HG03520 (cell line): Measurements from ENCODE around the gene TSPAN16.
"Not testable (repeated sequence)": the region's sequence is repeated elsewhere in the genome, so short reads cannot be mapped to it uniquely, and the experiment has no call there.

Experiments used
- ATAC-seq: cut with Tn5 transposase; IDR thresholded peaks from one replicate; pipeline ENCODE4 v1.9.1; 2021; ENCODE audit warnings: mild to moderate bottlenecking, moderate library complexity; ENCODE audit not compliant: unreplicated experiment

The TSPAN16 gene

DNA sequence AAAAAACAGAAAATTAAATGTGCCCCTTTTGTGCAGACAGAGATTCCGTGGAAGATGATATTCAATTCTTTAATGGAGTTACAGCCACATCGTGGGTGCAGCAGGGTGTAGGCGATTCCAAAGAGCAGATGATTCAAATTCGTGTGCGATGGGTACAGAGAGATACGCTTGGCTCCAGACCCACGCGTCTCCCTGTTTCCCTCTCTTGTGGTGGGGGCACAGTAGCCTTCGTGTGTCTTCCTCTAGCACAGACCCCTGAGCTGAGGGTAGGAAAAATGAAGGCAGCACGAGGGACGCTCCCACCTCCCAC lies 4.8 kb downstream of the TSPAN16 start:
- no peak for ATAC-seq

DNA sequence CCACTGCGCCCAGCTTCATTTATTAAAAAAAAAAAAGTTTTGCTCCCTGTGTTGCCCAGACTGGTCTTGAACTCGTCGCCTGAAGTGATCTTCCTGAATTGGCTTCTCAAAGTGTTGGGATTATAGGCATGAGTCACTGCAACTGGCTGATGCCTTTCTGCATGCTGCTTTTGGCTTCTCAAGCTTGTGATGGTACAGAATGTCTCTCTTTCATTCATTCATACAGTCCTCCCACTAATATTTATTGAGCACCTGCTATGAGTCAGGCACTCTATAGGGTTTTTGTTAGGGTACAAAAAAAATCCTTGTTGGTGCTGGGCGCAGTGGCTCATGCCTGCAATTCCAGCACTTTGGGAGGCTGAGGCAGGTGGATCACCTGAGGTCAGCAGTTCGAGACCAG lies 9.0 kb downstream of the TSPAN16 start:
- ATAC-seq = no peak

GRCh38 chr19:11306337-11306736 lies 10.4 kb downstream of the TSPAN16 start:
- ATAC-seq = no peak

GRCh38 chr19:11320278-11320995 lies 24.5 kb downstream of the TSPAN16 start:
- not testable (repeated sequence) for ATAC-seq

DNA sequence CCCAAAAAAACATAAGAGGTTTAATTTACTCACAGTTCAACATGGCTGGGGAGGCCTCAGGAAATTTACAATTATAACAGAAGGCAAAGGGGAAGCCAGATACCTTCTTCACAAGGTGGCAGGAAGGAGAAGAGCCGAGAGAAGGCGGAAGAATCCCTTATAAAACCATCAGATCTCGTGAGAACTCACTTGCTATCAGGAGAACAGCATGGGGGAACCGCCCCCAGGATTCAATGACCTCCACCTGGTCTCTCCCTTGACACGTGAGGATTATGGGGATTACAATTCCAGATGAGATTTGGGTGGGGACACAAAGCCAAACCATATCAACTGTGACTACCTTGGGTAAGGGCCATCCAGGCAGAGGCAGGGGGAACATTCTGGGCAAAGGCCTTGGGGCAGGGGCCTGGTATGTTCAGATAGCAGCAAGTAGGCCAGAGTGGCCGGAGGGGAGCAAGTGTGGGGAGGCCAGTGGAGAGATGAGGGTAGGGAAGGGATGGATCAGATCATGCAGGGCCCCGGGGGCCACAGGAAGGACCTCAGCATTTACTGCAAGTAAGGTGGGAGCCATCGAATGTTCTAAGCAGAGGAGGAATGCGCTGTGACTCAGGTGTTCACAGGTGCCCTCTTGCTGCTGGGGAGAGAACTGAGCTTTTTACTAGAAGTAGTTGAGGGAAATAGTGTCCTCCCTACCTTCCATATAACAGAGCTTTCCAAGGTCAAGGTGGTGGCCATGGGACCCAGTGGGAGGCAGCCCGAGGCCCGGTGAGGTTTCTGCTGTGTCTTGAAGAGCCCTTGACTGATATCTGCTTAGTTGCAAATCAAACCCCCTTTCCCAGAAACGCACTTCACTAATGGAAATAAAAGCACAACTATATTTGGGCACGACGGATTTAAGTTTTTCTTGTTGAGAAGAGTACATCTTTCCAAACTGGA lies 25.5 kb downstream of the TSPAN16 start:
- no peak for ATAC-seq

- ATAC-seq = no peak
Measured at GRCh38 chr19:11322269-11323024, 26.5 kb downstream of the TSPAN16 start.

DNA sequence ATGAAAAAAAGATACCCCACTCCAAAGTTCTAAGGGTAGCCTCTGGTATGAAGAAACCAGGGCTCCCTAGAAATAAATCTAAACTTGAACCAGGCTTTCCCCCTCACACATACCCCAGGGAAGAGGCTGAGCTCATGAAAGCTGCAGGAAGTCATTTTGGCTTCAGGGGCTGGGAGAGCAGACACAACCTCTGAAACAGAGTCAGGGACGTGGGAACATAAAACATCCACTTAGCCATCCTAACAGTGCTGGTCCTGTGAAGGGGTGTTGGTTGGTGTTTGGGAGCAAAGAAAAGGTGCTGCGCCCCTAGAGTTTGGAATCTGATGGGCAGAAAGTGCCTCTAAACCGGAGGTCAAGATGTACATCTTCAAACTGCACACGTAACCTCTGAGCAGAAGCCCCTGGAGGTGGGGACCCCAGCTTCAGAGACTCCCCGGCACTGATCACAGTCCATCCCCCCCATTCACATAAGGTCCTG lies 27.7 kb downstream of the TSPAN16 start:
- ATAC-seq = no peak

GRCh38 chr19:11324079-11324661 lies 28.2 kb downstream of the TSPAN16 start:
- ATAC-seq = no peak

DNA sequence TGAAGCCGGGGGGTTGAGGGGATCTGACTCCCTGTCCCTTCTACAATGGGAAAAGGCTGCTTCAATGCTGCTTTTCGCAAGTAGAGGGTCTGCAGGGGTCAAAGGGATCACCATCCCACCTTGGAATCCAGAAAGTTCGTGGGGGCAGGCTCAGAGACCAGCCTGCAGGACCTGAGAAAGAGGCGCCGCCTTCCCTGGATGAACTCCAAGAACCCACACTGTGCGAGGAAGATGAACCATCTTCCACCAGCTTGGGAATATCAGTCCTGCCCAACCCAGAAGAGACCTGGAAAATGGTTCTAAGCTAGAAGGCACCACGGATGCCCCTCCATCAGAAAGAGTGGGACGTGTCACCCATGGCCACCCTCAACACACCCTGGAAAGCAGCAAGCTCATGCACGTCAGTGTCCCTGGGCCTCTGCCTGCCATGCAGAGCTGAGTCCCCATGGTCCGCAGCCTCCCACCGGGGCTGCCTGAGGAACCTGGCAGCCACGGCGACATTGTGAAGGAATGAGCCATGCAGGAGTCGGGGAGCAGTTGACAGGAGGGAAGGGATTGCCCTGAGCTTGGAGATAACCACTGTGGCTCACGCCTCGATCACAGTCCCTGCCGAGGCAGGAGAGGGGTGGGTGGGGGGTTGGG lies 28.9 kb downstream of the TSPAN16 start:
- ATAC-seq = no peak

DNA sequence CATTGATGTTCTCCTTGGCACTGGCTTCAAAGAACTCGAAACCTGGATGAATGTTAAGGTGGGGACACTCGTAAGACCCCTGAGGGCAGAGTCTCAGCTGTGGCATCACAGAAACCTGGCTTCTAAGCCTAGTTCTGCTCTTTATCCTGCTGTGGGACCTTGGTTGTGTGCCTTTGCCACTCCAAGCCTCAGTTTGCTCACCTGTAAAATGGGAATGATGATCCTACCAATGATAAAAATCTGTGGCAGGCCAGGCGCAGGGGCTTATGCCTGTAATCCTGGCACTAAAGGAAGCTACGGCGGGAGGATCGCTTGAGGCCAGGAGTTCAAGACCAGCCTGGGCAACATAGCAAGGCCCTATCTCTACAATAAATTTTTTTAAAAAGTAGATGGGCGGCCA lies 29.6 kb downstream of the TSPAN16 start:
- no peak for ATAC-seq

DNA sequence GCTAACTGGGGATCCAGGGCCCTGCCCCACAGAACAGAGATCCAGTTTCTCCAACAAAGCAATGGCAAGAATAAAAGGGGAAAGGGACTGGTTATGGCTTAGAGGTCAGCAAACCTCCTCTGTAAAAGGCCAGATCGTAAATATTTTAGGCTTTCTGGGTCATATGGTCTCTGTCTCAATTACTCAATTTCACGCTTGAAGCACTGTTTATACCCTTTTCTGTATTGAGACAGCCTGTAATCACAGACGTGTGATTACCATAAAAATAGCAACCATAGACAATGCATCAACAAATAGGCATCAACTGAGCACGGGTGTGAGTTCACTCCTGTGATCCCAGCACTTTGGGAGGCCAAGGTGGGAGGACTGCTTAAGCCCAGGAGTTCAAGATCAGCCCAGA lies 34.2 kb downstream of the TSPAN16 start:
- no peak for ATAC-seq

- no peak for ATAC-seq
Measured at GRCh38 chr19:11331502-11331901, 35.5 kb downstream of the TSPAN16 start.

GRCh38 chr19:11332822-11333221 lies 36.9 kb downstream of the TSPAN16 start:
- ATAC-seq = no peak

DNA sequence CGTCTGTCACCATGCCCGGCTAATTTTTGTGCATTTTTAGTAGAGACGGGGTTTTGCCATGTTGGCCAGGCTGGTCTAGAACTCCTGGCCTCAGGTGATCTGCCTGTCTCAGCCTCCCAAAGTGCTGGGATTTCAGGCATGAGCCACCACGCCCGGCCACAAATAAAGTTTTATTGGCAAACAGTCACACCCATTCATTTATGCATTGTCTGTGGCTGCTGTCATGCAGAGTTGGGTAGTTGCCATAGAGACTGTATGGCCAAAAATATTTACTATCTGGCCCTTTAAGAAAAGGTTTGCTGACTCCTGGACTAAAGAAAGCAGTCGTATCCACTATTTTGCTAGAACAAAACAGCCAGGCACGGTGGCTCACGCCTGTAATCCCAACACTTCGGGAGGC lies 37.9 kb downstream of the TSPAN16 start:
- not testable (repeated sequence) for ATAC-seq

- ATAC-seq = no peak
Measured at GRCh38 chr19:11335449-11336146, 39.6 kb downstream of the TSPAN16 start.

DNA sequence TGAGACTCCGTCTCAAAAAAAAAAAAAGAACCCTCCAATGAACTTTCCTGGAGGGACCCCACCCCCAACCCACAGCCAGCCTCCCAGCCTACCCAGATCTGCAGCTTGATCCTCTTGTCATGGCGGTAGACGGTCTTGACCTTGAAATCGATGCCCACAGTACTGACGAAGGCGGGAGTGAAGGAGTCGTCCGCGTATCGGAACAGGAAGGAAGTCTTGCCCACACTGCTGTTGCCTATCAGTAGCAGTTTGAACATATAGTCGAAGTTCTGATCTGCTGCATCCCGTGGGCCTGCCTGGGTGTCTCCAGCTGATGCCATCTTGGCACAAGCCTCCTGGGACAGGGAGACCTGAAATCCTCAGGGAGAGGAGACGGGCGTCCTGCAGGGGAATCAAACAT lies 41.1 kb downstream of the TSPAN16 start:
- ATAC-seq = no peak

DNA sequence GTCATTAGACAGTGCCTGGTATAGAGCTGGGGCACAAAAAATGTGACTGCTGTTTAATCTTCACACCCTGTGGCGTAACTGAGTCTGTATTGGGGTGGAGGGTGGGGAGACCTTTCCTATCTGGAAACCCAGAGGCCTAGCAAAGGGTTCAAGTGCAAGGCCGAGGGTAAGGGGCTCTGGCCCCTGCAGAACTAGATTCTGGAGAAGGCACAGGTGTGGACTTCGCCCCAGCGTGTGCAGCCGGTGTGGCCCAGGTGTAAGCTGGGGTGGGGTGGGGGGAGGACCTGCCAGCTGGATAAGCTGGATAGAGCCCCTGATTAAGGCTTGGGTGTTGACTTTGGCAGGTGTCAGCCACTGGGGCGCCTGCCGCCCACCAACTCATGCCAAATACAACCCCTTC lies 42.2 kb downstream of the TSPAN16 start:
- ATAC-seq = no peak

GRCh38 chr19:11338569-11339253 lies 42.8 kb downstream of the TSPAN16 start:
- ATAC-seq = no peak
